HepG2 (cell line): ENCODE measurements around the gene EXTL2. TPM values are rescaled to one million over a fixed set of nuclear protein-coding genes. Genes with fewer than 3 reads are reported as not detected.

Source experiments
- CHCHD3 ChIP-seq: sonication (generic); formaldehyde crosslinking; IDR thresholded peaks from 2 replicates; pipeline ENCODE4 v1.8.0; 2022; ENCODE audit warnings: mild to moderate bottlenecking, missing genetic modification reagents, moderate library complexity
- GABPB1 ChIP-seq: IDR thresholded peaks from 2 replicates; pipeline ENCODE4 v1.6.1; 2016; ENCODE audit warnings: mild to moderate bottlenecking, missing genetic modification reagents, moderate library complexity, missing compliant biosample characterization
- HHEX ChIP-seq: IDR thresholded peaks from 2 replicates; pipeline ENCODE4 v1.6.1; 2016; ENCODE audit warnings: control low read depth
- IRF2 ChIP-seq: IDR thresholded peaks from 2 replicates; pipeline ENCODE4 v1.6.1; 2018; ENCODE audit warnings: missing genetic modification reagents, missing compliant biosample characterization
- NCOA1 ChIP-seq: sonication (generic); formaldehyde crosslinking; IDR thresholded peaks from 2 replicates; pipeline ENCODE4 v1.9.0; 2021; ENCODE audit warnings: missing genetic modification reagents
- SP2 ChIP-seq: sonication (generic); formaldehyde crosslinking; IDR thresholded peaks from 2 replicates; pipeline ENCODE4 v1.5.1; 2020; ENCODE audit warnings: mild to moderate bottlenecking, missing genetic modification reagents
- ZIK1 ChIP-seq: sonication (generic); formaldehyde crosslinking; IDR thresholded peaks from 2 replicates; pipeline ENCODE4 v1.5.0; 2020; ENCODE audit warnings: mild to moderate bottlenecking, low read depth, missing genetic modification reagents, borderline replicate concordance
- ZNF839 ChIP-seq: sonication (generic); formaldehyde crosslinking; IDR thresholded peaks from 2 replicates; pipeline ENCODE4 v1.4.0; 2020; ENCODE audit warnings: missing genetic modification reagents, mild to moderate bottlenecking, borderline replicate concordance
- polyA plus RNA-seq, 8 experiments: library from polyadenylated mRNA; depleted of rRNA in 3 of 8; stranded (reverse) in 7 of 8; unstranded in 1 of 8; fragments of >200 nt; fragmentation: Illumina TruSeq in 4 of 8; extraction: Trizol in 4 of 8; gene quantifications; 2 replicates each; pipeline versions ENCODE4 v1.2.1 to v1.2.3, GENCODE V29; 2011 to 2016; ENCODE audit warnings: low read depth in 4 of 8, missing spikeins in 1 of 8, mixed read lengths in 1 of 8; ENCODE audit not compliant: insufficient read depth in 1 of 8
- total RNA-seq, 5 experiments: library from RNA; depleted of rRNA; stranded (reverse); fragments of >200 nt; fragmentation: Illumina TruSeq; extraction: Trizol; gene quantifications; 2 replicates each; pipeline ENCODE4 v1.2.3, GENCODE V29; 2016; ENCODE audit warnings: low read depth in 1 of 5
- TF ChIP-seq, protein P1 (sequence below): IDR thresholded peaks from 2 replicates; pipeline ENCODE4 v1.6.1; 2016; ENCODE audit warnings: low read depth, control low read depth
- TF ChIP-seq, protein P2 (sequence below): sonication (generic); formaldehyde crosslinking; IDR thresholded peaks from 2 replicates; pipeline ENCODE4 v1.8.0; 2022; ENCODE audit warnings: mild to moderate bottlenecking, missing genetic modification reagents, moderate library complexity
- TF ChIP-seq, protein P3 (sequence below), 2 experiments: fragments of 450-650 bp in 1 of 2; sonication (generic) in 1 of 2; formaldehyde crosslinking in 1 of 2; IDR thresholded peaks; 2 replicates each; pipeline versions ENCODE4 v1.6.1 to v1.8.0; 2016 to 2022; ENCODE audit warnings: antibody characterized with exemption in 1 of 2, mild to moderate bottlenecking in 1 of 2, missing genetic modification reagents in 1 of 2
- TF ChIP-seq, protein P4 (sequence below): IDR thresholded peaks from 2 replicates; pipeline ENCODE4 v1.6.1; 2018; ENCODE audit warnings: missing genetic modification reagents
- TF ChIP-seq, protein P5 (sequence below): IDR thresholded peaks from 2 replicates; pipeline ENCODE4 v1.6.1; 2016; ENCODE audit warnings: missing genetic modification reagents, missing compliant biosample characterization

EXTL2 gene
- total and polyA plus RNA-seq, 2 of the 13 experiments (the other 11 are each of a cell fraction or from before 2014, with no cell fraction given), result 22.0 to 23.5 TPM

DNA sequence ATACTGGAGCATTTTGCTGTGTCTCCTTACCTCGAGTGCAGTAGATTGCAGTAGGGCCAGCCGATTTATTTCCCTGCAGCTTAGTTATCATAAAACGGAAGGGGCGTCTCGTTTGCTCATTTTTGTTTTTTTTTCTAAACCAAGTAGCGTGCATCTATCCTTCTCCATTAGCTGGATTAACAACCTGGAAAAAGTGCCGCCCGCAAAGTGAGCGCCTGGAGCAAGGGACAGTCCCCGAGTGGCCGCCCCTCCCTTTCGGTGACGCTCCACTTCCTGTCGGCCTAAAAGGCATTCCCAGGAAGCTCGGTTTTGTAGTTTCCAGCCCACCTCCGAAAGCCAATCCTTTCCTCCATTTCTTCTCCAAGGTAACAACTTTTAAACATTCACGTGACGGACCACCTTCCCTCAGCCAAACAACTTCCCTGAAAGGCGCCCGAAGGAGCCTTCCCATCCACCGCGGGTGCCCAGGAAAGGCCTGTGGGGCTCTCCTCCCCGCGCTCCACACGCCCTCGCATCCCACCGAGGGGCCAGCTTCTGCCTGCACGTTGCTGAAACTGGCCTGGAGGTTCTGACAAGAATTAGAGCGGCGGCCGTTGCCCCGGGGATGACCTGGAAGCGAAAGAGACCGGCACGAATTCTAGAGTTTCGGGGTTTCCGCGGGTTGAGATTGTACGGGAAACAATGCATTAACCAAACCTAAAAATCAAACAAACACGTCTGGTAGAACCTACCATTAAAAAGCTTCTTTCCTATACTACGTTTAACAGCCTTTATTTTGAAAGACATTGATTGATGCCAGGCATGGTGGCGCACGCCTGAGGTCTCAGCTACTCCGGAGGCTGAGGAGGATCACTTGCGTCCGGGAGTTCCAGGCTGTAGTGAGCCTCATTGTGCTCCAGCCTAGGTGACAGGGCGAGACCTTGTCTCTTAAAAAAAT is at the start of gene EXTL2 (continued):
- no peak for TF ChIP-seq ZIK1 (CRISPR knock-in tag)
- TF ChIP-seq CHCHD3 (CRISPR knock-in tag), result no peak
- no peak for TF ChIP-seq IRF2 (CRISPR knock-in tag)
- TF ChIP-seq, protein P1, sequence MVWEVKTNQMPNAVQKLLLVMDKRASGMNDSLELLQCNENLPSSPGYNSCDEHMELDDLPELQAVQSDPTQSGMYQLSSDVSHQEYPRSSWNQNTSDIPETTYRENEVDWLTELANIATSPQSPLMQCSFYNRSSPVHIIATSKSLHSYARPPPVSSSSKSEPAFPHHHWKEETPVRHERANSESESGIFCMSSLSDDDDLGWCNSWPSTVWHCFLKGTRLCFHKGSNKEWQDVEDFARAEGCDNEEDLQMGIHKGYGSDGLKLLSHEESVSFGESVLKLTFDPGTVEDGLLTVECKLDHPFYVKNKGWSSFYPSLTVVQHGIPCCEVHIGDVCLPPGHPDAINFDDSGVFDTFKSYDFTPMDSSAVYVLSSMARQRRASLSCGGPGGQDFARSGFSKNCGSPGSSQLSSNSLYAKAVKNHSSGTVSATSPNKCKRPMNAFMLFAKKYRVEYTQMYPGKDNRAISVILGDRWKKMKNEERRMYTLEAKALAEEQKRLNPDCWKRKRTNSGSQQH (CRISPR knock-in tag), result peak; percentile 67; the same call in 1 of the 2 replicates
- TF ChIP-seq, protein P2, sequence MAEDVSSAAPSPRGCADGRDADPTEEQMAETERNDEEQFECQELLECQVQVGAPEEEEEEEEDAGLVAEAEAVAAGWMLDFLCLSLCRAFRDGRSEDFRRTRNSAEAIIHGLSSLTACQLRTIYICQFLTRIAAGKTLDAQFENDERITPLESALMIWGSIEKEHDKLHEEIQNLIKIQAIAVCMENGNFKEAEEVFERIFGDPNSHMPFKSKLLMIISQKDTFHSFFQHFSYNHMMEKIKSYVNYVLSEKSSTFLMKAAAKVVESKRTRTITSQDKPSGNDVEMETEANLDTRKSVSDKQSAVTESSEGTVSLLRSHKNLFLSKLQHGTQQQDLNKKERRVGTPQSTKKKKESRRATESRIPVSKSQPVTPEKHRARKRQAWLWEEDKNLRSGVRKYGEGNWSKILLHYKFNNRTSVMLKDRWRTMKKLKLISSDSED (CRISPR knock-in tag), result no peak
- TF ChIP-seq NCOA1, result no peak
- TF ChIP-seq, protein P3, sequence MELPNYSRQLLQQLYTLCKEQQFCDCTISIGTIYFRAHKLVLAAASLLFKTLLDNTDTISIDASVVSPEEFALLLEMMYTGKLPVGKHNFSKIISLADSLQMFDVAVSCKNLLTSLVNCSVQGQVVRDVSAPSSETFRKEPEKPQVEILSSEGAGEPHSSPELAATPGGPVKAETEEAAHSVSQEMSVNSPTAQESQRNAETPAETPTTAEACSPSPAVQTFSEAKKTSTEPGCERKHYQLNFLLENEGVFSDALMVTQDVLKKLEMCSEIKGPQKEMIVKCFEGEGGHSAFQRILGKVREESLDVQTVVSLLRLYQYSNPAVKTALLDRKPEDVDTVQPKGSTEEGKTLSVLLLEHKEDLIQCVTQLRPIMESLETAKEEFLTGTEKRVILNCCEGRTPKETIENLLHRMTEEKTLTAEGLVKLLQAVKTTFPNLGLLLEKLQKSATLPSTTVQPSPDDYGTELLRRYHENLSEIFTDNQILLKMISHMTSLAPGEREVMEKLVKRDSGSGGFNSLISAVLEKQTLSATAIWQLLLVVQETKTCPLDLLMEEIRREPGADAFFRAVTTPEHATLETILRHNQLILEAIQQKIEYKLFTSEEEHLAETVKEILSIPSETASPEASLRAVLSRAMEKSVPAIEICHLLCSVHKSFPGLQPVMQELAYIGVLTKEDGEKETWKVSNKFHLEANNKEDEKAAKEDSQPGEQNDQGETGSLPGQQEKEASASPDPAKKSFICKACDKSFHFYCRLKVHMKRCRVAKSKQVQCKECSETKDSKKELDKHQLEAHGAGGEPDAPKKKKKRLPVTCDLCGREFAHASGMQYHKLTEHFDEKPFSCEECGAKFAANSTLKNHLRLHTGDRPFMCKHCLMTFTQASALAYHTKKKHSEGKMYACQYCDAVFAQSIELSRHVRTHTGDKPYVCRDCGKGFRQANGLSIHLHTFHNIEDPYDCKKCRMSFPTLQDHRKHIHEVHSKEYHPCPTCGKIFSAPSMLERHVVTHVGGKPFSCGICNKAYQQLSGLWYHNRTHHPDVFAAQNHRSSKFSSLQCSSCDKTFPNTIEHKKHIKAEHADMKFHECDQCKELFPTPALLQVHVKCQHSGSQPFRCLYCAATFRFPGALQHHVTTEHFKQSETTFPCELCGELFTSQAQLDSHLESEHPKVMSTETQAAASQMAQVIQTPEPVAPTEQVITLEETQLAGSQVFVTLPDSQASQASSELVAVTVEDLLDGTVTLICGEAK (IDR thresholded peaks at IDR 0.05), result no peak
- TF ChIP-seq, protein P3 (CRISPR knock-in tag; IDR thresholded peaks at IDR 0.05), result peak; percentile 14; the same call in 1 of the 2 replicates
- TF ChIP-seq, protein P4, sequence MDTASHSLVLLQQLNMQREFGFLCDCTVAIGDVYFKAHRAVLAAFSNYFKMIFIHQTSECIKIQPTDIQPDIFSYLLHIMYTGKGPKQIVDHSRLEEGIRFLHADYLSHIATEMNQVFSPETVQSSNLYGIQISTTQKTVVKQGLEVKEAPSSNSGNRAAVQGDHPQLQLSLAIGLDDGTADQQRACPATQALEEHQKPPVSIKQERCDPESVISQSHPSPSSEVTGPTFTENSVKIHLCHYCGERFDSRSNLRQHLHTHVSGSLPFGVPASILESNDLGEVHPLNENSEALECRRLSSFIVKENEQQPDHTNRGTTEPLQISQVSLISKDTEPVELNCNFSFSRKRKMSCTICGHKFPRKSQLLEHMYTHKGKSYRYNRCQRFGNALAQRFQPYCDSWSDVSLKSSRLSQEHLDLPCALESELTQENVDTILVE (CRISPR knock-in tag), result peak; percentile 48; the same call in 1 of the 2 replicates
- TF ChIP-seq SP2 (CRISPR knock-in tag), result no peak
- TF ChIP-seq, protein P5, sequence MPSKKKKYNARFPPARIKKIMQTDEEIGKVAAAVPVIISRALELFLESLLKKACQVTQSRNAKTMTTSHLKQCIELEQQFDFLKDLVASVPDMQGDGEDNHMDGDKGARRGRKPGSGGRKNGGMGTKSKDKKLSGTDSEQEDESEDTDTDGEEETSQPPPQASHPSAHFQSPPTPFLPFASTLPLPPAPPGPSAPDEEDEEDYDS (CRISPR knock-in tag), result peak; percentile 73
- TF ChIP-seq ZNF839 (CRISPR knock-in tag), result 0 out of 2 replicates have a peak, but pooled peaks have one; percentile 55
- TF ChIP-seq HHEX (CRISPR knock-in tag), result no peak
- peak; percentile 91 for TF ChIP-seq GABPB1 (CRISPR knock-in tag)
